NB4 (cell line): Measurements from ENCODE around the gene SAMD14.

Experiments
- DNase-seq: peaks from one replicate; pipeline ENCODE4 v3.0.0; 2010; ENCODE audit warnings: low read depth
- H3K4me3 ChIP-seq: one replicate; pipeline ENCODE4 v1.5.1; 2011; ENCODE audit warnings: mild to moderate bottlenecking, low read depth, low read length, moderate library complexity
- CTCF ChIP-seq: IDR thresholded peaks from one replicate; pipeline ENCODE4 v1.5.1; 2012; ENCODE audit warnings: low read depth, low read length
- MAX ChIP-seq: IDR thresholded peaks from 2 replicates; pipeline ENCODE4 v1.6.1; 2011; ENCODE audit warnings: low read depth, low read length
- MYC ChIP-seq: IDR thresholded peaks from 2 replicates; pipeline ENCODE4 v1.6.1; 2011; ENCODE audit warnings: low read depth, low read length
- POLR2A ChIP-seq: IDR thresholded peaks from 2 replicates; pipeline ENCODE4 v1.6.1; 2011; ENCODE audit warnings: mild to moderate bottlenecking; ENCODE audit not compliant: insufficient read length; ENCODE audit errors: extremely low read depth

SAMD14 gene

DNA sequence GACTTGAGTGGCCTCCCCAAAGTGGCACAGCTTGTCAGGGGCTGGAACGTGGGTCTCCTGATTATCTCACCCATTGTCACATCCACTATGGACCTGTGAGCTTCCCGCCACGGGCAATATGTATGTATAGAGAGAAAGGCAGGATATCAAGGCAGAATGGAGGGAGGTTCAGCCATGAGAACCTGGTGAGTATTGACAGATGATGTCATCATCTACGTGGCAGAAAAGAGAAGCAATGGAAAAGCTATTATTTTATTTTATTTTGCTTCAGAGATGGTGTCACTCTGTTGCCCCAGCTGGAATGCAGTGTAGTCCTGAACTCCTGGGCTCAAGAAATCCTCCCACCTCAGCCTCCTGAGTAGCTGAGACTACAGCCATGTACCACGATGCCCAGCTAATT is 48.2 kb downstream of the SAMD14 start:
- TF ChIP-seq POLR2A (no peak), MAX (no peak), CTCF (no peak), MYC (no peak)
- no peak for DNase-seq
- no peak overlapping the region for H3K4me3 ChIP-seq

DNA sequence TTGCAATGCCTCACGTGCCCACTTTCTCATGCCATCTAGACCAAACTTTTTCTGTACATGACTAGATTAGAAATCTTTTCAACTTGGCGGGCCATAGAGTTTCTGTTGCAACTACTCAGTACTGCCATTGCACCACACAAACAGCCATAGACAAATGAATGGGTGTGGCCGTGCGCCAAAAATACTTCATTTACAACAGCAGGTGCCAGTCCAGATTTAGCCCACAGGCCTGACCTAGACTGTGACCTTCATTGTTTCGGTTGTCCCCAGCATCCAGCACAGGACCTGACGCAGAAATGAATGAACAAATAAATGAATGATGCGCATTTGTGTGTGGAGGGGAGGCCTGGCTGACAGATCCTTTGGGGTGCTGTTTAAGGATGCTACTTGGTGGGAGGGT is 49.1 kb downstream of the SAMD14 start:
- no peak overlapping the region for H3K4me3 ChIP-seq
- no peak for DNase-seq
- TF ChIP-seq POLR2A (no peak), CTCF (no peak), MAX (no peak), MYC (no peak)

DNA sequence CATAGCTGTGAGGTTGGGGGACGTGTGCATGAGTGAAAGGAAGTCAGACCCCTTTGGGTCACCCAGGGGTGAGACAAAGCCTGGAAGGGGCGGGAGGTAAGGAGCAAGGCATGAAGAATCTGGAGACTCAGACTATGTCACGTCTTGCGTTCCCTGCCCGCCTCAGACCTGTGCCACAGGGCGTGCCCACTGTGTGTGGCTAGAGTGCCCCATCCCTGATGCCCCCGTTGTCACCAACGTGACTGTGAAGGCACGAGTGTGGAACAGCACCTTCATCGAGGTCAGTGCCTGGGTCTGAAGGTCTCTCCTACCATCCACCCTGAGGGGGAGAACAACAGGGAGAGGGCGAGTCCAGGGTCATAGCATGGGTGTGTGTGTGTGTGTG is 49.9 kb downstream of the SAMD14 start:
- no peak for DNase-seq
- H3K4me3 ChIP-seq: no peak overlapping the region
- TF ChIP-seq POLR2A (no peak), MAX (no peak), MYC (no peak), CTCF (no peak)

GRCh38 chr17:50079334-50080095 is 50.4 kb downstream of the SAMD14 start:
- TF ChIP-seq POLR2A: no peak
- peak; percentile 93 for TF ChIP-seq CTCF
- peak; percentile 68 for DNase-seq
- H3K4me3 ChIP-seq: no peak overlapping the region

DNA sequence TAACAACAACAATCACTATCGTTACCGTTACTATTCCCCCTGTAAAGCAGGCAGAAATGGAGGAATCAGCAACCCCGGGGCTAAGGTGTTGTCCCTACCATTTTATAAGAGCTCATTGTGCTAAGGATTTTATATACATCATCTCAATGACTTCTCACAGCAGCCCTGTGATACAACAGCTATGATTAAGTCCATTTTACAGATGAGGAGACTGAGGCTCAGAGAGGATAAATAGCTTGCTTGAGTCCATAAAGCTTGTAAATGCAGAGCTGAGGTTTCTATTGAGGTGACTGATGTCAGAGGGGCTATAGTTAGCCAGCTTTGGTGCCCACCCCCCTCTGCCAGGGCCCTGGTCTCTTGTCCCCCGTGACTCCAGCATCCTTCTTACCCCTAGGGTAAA is 51.5 kb downstream of the SAMD14 start:
- TF ChIP-seq MYC: no peak
- no peak for DNase-seq
- H3K4me3 ChIP-seq: no peak overlapping the region

GRCh38 chr17:50076591-50077235 is 53.2 kb downstream of the SAMD14 start:
- DNase-seq: no peak
- no peak overlapping the region for H3K4me3 ChIP-seq
- TF ChIP-seq MYC: no peak
- no peak for TF ChIP-seq MAX
- TF ChIP-seq CTCF: no peak
